ENCODE results near the gene KEL.

The KEL gene

DNA sequence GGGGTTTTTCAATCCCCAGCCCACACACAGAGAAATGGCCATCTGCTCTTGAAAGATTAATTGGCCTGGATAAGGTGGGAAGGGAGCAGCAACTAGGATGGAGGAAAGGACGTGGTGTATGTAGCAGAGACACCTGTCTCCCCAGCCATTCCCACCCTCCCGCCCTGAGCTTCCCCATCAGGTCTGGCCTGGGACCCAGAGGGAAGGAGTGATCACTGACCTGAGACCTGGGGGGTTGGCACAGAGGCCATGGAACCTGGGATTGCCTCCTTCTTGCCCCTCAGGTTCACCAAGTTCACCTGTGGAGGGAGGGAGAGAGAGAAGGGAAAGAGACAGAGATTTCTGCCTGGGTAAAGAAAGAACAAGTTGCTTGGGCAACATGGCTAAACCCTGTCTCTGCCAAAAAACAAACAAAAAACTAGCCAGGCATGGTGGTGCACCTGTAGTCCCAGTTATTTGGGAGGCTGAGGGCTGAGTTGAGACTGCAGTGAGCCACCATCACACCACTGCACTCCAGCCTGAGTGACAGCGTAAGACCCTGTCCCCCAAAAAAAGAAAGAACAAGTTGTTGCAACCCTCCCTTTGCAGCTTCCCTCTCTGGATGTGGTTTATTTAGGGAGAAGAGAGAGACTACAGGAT, 65.3 kb downstream of the KEL start:
- DNase-seq, result no peak

DNA sequence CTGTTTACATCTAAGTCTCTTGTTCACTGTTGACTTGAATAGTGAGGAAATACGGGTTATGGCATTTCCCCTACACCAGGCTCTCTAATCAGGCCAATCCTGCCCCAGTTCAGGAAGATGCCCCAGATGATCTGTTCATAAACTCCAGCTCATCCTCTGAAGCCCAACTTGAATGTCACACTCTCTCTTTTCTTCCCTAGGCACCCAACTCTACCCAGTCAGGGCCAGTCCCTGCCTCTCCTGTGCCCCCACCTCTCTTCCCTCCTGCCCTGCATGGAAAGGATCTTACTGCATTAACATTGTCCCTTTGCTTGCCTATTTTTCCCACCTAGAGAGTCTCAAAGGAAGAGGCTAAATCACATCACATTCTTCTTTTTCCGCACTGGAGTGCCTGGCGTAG, 66.0 kb downstream of the KEL start:
- no peak for DNase-seq

DNA sequence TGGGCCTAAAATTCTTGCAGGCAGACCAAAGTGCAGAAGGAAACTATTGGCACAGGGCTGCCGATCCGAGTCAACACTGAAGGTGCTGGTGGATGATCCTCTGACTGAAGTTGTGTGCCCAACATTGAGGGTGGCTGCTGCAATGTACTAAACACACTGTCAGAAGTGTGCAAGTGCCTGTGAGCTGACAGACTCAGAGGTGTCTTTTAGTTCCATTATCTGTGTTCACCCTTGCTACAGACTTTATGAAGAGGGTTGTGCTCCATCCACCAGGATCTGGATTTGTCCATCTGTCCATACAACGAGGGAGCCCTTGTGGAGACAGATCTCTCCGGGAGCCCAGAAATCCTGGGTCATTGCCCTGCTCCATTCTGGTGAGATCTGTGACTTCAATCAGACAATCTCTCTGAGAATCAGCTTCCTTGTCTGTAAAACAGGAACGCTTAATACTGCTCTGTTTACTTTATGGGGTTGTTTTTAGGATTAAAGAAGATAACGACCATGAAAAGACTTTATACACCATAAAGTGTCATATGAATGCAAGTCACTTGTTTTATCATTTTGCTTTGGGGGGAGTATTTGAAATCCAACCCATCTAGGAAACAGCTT, 67.1 kb downstream of the KEL start:
- no peak for DNase-seq

DNA sequence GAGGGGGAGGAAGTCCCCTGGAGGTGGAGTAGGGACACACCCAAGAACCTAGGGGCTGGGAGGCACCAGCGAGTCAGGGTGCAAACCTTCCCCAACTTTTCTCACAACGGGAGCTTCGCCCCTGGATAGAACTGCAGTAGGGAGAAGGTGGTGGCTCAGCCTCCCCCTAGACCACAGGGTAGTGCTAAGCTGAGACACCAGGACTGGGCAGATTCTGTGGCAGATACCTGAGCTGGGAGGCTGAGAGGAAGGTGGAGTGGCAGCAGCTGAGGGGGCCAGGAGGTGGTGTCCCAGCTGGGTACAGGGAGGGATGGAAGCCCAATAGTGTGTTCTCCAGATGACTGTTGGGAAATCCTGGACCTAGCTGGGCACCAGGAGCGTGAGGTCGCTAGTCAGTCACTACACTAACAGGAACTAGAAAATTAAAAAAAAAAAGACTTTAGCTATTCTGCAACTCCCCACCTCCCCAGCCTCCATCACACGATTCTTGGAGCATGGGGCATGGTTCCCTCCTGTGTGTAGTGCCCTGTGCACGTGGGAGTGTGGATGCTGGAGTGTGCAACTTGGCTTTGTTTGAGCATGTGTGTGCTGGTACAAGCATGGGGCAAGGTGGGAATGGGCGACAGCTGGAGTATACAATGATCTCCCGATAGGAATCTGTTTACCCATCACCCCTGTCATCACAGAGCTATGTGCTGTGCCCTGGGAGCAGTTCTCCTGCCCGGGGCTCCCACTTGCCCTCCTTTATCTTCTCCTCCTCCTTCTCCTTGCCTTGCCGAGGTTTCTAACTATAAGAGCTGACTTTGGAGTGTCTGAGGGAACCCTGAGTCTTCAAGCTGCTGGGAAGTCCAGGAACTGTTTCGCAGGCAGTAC, 67.8 kb downstream of the KEL start:
- DNase-seq, result no peak

DNA sequence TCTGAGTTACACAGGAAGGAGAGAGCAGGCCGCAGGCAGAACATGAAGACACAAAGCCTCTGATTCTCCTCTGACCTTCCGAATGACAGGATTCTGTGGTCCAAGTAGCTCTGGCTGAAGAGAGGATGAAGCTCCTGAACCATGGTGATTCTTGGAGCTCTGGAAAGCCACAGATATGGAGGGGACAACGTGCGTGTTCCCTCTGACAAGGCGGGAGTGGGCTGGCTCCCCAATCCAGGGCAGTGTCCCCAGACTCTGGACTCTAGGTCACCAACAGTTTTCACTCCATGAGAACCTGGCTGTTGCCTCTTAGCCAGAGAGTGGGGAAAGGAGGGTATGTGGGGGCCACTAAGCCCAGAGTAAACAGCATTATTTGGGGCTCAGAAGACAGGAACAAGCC, 69.2 kb downstream of the KEL start:
- no peak for DNase-seq

DNA sequence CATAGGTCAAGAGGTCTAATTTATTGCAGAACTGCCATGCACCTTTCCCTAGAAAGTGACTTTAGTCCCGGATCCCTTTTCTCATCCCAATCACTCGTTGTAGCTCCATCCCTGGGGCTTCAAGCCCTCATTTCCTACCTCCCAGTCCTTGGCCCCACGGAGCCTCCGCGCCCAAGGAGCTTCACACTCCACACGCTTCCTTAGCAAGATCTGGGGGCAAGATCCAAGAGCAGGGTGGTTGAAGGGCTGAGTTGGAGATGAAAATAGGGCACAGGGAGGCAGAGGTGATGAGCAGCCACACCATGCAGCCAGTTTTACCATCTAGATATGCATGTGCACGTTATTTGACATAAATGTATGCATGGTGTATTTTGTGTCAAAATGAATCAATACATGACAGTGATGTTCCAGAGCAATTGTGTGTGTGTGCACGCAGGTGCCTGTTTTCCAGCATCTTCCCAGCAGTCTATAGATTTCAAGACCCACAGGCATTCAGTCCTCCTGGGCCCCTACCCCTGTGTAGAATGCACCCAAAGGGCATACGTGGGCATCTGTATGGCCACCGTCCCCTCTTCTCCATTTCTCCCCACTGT, 70.6 kb downstream of the KEL start:
- no peak for DNase-seq

Measured in stimulated activated naive CD4-positive, alpha-beta T cell (primary cell).